Measurements from ENCODE around the gene PTX4. TPM values are rescaled to one million over a fixed set of nuclear protein-coding genes. Genes with fewer than 3 reads are reported as not detected.
A peak's percentile ranks its signal among the peaks of the same experiment; 100 is the strongest.
"Not testable (repeated sequence)": the region's sequence is repeated elsewhere in the genome, so short reads cannot be mapped to it uniquely, and the experiment has no call there.

PTX4 gene
- total RNA-seq, 1 experiment from 2014 or later = not detected

DNA sequence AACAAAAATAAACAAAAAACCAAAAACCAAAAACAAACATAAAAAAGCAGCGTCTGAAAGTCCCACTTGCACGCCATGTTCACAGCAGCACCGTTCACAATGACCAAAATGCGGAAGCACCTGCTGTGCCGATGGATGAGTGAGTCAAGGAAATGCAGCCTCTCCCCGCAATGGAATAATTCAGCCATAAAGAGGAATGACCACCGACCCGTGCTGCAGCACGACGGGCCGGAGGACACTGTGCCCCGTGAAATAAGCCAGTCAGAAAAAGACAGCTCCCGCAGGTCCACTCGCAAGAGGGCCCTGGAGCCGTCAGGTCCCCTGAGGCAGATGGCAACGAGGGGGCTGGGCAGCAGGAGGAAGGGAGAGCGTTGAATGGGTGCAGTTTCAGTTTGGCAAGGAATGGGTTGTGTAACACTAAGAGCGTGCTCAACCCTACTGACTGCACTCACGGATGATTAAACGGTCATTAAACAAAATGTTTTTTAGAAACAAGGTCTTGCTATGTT, 19.0 kb downstream of the PTX4 start:
- Histone ChIP-seq H3K56ac (ENCODE audit: insufficient read length, low read depth, low read length) (no peak overlapping the region), H3K27ac (ENCODE audit: insufficient read length, low read depth, low read length) (no peak overlapping the region), H3K4me2 (ENCODE audit: insufficient read depth, insufficient read length, low read length) (no peak overlapping the region), H2BK5ac (ENCODE audit: insufficient read length, low read length) (no peak overlapping the region), H3T11ph (ENCODE audit: low read length) (no peak overlapping the region), H3K18ac (ENCODE audit: insufficient read length, low read depth, low read length) (no peak overlapping the region), H3K9ac (ENCODE audit: extremely low read depth, insufficient read length, low read length) (no peak overlapping the region), H3K79me1 (ENCODE audit: insufficient read depth, low read depth, low read length, poor library complexity, severe bottlenecking) (peaks cover 14% of the 10 kb centered on the region), H2AK5ac (ENCODE audit: insufficient read length, low read length) (no peak overlapping the region), H3K79me2 (ENCODE audit: insufficient read depth, low read length) (peaks cover 20% of the 10 kb centered on the region; the same call in 1 of the 2 replicates), H4K5ac (ENCODE audit: insufficient read length, low read depth, low read length) (no peak overlapping the region), H2BK20ac (ENCODE audit: low read depth, low read length, poor library complexity, severe bottlenecking) (no peak overlapping the region), H4K91ac (ENCODE audit: insufficient read length, low read depth, low read length) (no peak overlapping the region), H3K23me2 (ENCODE audit: insufficient read length, low read depth, low read length, poor library complexity, severe bottlenecking) (peaks cover 8% of the 10 kb centered on the region), H3K9me3 (ENCODE audit: control insufficient read depth, low read depth, low read length) (no peaks in the 10 kb centered on the region), H3K4ac (ENCODE audit: low read depth, low read length) (no peak overlapping the region), H4K20me1 (ENCODE audit: control insufficient read depth, insufficient read depth, insufficient read length) (no peaks in the 10 kb centered on the region), H2AFZ (ENCODE audit: low read length) (no peak overlapping the region), H2BK12ac (ENCODE audit: insufficient read length, low read depth, low read length) (no peak overlapping the region), H3K23ac (ENCODE audit: insufficient read length, low read depth, low read length) (no peak overlapping the region), H3K4me1 (ENCODE audit: insufficient read depth, low read length) (peaks cover 4% of the 10 kb centered on the region; the same call in 1 of the 2 replicates), H3K27me3 (ENCODE audit: insufficient read depth, low read length) (no peaks in the 10 kb centered on the region), H2BK120ac (ENCODE audit: low read depth, low read length, poor library complexity, severe bottlenecking) (no peak overlapping the region), H2BK15ac (ENCODE audit: low read depth, low read length) (no peak overlapping the region), H4K8ac (replicated peaks; ENCODE audit: insufficient read length, low read depth, low read length) (no peak overlapping the region), H3K14ac (ENCODE audit: insufficient read depth, low read length) (no peak overlapping the region; the same call in 1 of the 2 replicates)
- H3K36me3 Mint-ChIP-seq (ENCODE audit: insufficient read depth in 1 of 3, low read depth in 3 of 3) = no peaks in the 10 kb centered on the region; a peak in 1 of 7 replicates
- TF ChIP-seq, protein P1, sequence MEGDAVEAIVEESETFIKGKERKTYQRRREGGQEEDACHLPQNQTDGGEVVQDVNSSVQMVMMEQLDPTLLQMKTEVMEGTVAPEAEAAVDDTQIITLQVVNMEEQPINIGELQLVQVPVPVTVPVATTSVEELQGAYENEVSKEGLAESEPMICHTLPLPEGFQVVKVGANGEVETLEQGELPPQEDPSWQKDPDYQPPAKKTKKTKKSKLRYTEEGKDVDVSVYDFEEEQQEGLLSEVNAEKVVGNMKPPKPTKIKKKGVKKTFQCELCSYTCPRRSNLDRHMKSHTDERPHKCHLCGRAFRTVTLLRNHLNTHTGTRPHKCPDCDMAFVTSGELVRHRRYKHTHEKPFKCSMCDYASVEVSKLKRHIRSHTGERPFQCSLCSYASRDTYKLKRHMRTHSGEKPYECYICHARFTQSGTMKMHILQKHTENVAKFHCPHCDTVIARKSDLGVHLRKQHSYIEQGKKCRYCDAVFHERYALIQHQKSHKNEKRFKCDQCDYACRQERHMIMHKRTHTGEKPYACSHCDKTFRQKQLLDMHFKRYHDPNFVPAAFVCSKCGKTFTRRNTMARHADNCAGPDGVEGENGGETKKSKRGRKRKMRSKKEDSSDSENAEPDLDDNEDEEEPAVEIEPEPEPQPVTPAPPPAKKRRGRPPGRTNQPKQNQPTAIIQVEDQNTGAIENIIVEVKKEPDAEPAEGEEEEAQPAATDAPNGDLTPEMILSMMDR (conservative IDR thresholded peaks at IDR 0.05) = no peak
- no peaks in the 10 kb centered on the region for H3K27me3 Mint-ChIP-seq (ENCODE audit: low read depth)
- WGBS (ENCODE audit: extremely low coverage, insufficient read length, low lambda C conversion rate) = no CpG with 5 or more reads among the region's 20 CpGs
- DNase-seq = no peak
- peak overlapping the region in 2 of 3 experiments; percentile 49 to 65; a peak in 2 of 7 replicates for H3K27ac Mint-ChIP-seq
- no peak overlapping the region for H3K4me3 Mint-ChIP-seq
- H3K4me1 Mint-ChIP-seq = peaks cover 11 to 12% of the 10 kb centered on the region in 2 experiments
- no peaks in the 10 kb centered on the region for H3K9me3 Mint-ChIP-seq

DNA sequence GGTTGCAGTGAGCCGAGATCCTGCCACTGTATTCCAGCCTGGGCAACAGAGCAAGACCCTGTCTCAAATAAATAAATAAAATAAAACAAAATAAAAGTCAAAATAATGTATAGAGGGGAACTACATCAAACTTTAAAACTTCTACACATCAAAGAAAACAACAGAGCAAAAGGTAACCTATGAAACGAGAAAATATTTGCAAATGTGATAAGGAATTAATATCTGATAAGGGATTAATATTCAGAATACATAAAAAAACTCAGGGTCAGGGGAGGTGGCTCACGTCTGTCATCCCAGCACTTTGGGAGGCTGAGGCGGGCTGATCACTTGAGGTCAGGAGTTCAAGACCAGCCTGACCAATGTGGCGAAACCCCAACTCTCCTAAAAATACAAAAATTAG, 19.6 kb downstream of the PTX4 start:
- H3T11ph ChIP-seq (ENCODE audit: low read length); H3K27me3 ChIP-seq (ENCODE audit: insufficient read depth, low read length); H3K4me1 ChIP-seq (ENCODE audit: insufficient read depth, low read length); H2AK5ac ChIP-seq (ENCODE audit: insufficient read length, low read length); DNase-seq; H4K5ac ChIP-seq (ENCODE audit: insufficient read length, low read depth, low read length); H2AFZ ChIP-seq (ENCODE audit: low read length); H3K14ac ChIP-seq (ENCODE audit: insufficient read depth, low read length); H4K91ac ChIP-seq (ENCODE audit: insufficient read length, low read depth, low read length); H3K36me3 Mint-ChIP-seq (ENCODE audit: insufficient read depth in 1 of 3, low read depth in 3 of 3); H2BK5ac ChIP-seq (ENCODE audit: insufficient read length, low read length); H2BK20ac ChIP-seq (ENCODE audit: low read depth, low read length, poor library complexity, severe bottlenecking); H3K4me3 Mint-ChIP-seq; H3K56ac ChIP-seq (ENCODE audit: insufficient read length, low read depth, low read length); H2BK120ac ChIP-seq (ENCODE audit: low read depth, low read length, poor library complexity, severe bottlenecking); H3K23me2 ChIP-seq (ENCODE audit: insufficient read length, low read depth, low read length, poor library complexity, severe bottlenecking); H3K23ac ChIP-seq (ENCODE audit: insufficient read length, low read depth, low read length); H2BK15ac ChIP-seq (ENCODE audit: low read depth, low read length); H4K8ac ChIP-seq (replicated peaks; ENCODE audit: insufficient read length, low read depth, low read length); H3K27me3 Mint-ChIP-seq (ENCODE audit: low read depth); H3K4ac ChIP-seq (ENCODE audit: low read depth, low read length); H4K20me1 ChIP-seq (ENCODE audit: control insufficient read depth, insufficient read depth, insufficient read length); H3K4me2 ChIP-seq (ENCODE audit: insufficient read depth, insufficient read length, low read length); H3K18ac ChIP-seq (ENCODE audit: insufficient read length, low read depth, low read length); H3K9ac ChIP-seq (ENCODE audit: extremely low read depth, insufficient read length, low read length); H3K9me3 ChIP-seq (ENCODE audit: control insufficient read depth, low read depth, low read length); H3K27ac ChIP-seq (ENCODE audit: insufficient read length, low read depth, low read length); H3K27ac Mint-ChIP-seq; H2BK12ac ChIP-seq (ENCODE audit: insufficient read length, low read depth, low read length); H3K9me3 Mint-ChIP-seq: not testable (repeated sequence)
- peaks cover 13% of the 10 kb centered on the region for H3K79me1 ChIP-seq (ENCODE audit: insufficient read depth, low read depth, low read length, poor library complexity, severe bottlenecking)
- peaks cover 19% of the 10 kb centered on the region; the same call in 1 of the 2 replicates for H3K79me2 ChIP-seq (ENCODE audit: insufficient read depth, low read length)
- H3K4me1 Mint-ChIP-seq = peaks cover 9 to 12% of the 10 kb centered on the region in 2 experiments
- WGBS (ENCODE audit: extremely low coverage, insufficient read length, low lambda C conversion rate) = no CpG with 5 or more reads among the region's 5 CpGs

Data from H9 (cell line).